Erythroblast (primary cell): ENCODE measurements around the gene FOXC1.

ENCODE experiments used
- GATA1 ChIP-seq: IDR thresholded peaks from 2 replicates; pipeline ENCODE4 v1.6.1; 2011; ENCODE audit warnings: low read depth, mild to moderate bottlenecking, control low read depth, low read length, moderate library complexity
- POLR2A ChIP-seq: IDR thresholded peaks from 2 replicates; pipeline ENCODE4 v1.6.1; 2011; ENCODE audit warnings: mild to moderate bottlenecking, low read length

- TF ChIP-seq POLR2A = no peak
- TF ChIP-seq GATA1 = no peak
Measured at GRCh38 chr6:1594445-1595200, 15.1 kb upstream of the FOXC1 start.
